ENCODE results near the gene TRIM63. TPM values are rescaled to one million over a fixed set of nuclear protein-coding genes. Genes with fewer than 3 reads are reported as not detected.

Gene TRIM63
- total and polyA plus RNA-seq, 2 of the 13 experiments (the other 11 are each of a cell fraction or from before 2014, with no cell fraction given) = not detected

DNA sequence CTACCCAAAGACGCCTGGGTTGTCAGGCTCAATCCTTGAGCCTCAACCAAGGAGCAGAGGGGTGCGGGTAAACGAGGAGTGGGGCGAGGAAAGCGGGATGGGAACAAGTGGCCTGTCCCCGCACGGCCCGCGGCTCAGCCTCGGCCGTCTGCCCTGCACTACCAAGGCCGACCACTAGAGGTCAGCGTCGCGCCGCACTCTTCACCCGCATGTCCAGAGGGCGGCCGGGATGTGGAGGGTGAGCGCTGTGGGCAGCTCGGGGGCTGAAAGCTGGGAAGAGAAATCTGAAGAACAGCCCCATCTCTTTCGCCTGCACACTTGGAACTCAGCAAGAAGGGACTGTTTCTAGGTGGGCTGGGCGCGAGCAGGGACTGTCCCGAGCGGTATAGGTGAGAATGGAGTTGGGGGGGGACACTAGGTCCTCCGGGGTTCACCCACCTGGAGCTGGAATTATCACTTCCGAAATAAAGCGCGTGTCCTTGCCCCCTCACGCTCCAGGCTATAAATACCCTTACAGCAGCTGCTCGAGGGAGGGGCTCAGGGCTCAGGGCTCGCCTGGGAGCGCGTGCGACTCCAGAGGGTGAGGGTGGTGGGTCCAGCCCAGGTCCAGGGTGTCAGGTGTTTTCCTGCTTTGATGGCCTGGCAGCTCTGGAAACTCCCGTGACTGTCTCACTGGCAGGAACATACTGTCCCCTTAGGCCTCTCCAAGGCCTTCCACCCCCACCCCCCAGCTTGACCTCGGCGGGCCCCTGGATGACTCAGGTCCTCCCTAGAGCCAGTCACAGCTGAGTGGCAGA is 31.3 kb downstream of the TRIM63 start (continued):
- TF ChIP-seq, protein P1, sequence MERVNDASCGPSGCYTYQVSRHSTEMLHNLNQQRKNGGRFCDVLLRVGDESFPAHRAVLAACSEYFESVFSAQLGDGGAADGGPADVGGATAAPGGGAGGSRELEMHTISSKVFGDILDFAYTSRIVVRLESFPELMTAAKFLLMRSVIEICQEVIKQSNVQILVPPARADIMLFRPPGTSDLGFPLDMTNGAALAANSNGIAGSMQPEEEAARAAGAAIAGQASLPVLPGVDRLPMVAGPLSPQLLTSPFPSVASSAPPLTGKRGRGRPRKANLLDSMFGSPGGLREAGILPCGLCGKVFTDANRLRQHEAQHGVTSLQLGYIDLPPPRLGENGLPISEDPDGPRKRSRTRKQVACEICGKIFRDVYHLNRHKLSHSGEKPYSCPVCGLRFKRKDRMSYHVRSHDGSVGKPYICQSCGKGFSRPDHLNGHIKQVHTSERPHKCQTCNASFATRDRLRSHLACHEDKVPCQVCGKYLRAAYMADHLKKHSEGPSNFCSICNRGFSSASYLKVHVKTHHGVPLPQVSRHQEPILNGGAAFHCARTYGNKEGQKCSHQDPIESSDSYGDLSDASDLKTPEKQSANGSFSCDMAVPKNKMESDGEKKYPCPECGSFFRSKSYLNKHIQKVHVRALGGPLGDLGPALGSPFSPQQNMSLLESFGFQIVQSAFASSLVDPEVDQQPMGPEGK (CRISPR knock-in tag; IDR thresholded peaks at IDR 0.05) = peak; percentile 57; the same call in 1 of the 2 replicates
- TF ChIP-seq ZFP62 (CRISPR knock-in tag; IDR thresholded peaks at IDR 0.05) (no peak), HNF4A (CRISPR knock-in tag; IDR thresholded peaks at IDR 0.05) (0 out of 2 replicates have a peak, but pooled peaks have one; percentile 4), SPEN (CRISPR knock-in tag; IDR thresholded peaks at IDR 0.05; ENCODE audit: low read depth) (0 out of 2 replicates have a peak, but pooled peaks have one; percentile 18), MEF2D (CRISPR knock-in tag; IDR thresholded peaks at IDR 0.05) (peak; percentile 28; the same call in 1 of the 2 replicates), JUND (CRISPR knock-in tag; IDR thresholded peaks at IDR 0.05) (0 out of 2 replicates have a peak, but pooled peaks have one; percentile 47), TAF15 (IDR thresholded peaks at IDR 0.05; ENCODE audit: low read depth, low read length, poor library complexity, severe bottlenecking) (peak; percentile 55), ZNF263 (CRISPR knock-in tag; IDR thresholded peaks at IDR 0.05) (0 out of 2 replicates have a peak, but pooled peaks have one; percentile 31)
- TF ChIP-seq, protein P2, sequence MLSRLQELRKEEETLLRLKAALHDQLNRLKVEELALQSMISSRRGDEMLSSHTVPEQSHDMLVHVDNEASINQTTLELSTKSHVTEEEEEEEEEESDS (CRISPR knock-in tag; IDR thresholded peaks at IDR 0.05; ENCODE audit: borderline replicate concordance) = no peak
- TF ChIP-seq, protein P3, sequence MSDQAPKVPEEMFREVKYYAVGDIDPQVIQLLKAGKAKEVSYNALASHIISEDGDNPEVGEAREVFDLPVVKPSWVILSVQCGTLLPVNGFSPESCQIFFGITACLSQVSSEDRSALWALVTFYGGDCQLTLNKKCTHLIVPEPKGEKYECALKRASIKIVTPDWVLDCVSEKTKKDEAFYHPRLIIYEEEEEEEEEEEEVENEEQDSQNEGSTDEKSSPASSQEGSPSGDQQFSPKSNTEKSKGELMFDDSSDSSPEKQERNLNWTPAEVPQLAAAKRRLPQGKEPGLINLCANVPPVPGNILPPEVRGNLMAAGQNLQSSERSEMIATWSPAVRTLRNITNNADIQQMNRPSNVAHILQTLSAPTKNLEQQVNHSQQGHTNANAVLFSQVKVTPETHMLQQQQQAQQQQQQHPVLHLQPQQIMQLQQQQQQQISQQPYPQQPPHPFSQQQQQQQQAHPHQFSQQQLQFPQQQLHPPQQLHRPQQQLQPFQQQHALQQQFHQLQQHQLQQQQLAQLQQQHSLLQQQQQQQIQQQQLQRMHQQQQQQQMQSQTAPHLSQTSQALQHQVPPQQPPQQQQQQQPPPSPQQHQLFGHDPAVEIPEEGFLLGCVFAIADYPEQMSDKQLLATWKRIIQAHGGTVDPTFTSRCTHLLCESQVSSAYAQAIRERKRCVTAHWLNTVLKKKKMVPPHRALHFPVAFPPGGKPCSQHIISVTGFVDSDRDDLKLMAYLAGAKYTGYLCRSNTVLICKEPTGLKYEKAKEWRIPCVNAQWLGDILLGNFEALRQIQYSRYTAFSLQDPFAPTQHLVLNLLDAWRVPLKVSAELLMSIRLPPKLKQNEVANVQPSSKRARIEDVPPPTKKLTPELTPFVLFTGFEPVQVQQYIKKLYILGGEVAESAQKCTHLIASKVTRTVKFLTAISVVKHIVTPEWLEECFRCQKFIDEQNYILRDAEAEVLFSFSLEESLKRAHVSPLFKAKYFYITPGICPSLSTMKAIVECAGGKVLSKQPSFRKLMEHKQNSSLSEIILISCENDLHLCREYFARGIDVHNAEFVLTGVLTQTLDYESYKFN (CRISPR knock-in tag; conservative IDR thresholded peaks at IDR 0.05) = no peak
- TF ChIP-seq, protein P4, sequence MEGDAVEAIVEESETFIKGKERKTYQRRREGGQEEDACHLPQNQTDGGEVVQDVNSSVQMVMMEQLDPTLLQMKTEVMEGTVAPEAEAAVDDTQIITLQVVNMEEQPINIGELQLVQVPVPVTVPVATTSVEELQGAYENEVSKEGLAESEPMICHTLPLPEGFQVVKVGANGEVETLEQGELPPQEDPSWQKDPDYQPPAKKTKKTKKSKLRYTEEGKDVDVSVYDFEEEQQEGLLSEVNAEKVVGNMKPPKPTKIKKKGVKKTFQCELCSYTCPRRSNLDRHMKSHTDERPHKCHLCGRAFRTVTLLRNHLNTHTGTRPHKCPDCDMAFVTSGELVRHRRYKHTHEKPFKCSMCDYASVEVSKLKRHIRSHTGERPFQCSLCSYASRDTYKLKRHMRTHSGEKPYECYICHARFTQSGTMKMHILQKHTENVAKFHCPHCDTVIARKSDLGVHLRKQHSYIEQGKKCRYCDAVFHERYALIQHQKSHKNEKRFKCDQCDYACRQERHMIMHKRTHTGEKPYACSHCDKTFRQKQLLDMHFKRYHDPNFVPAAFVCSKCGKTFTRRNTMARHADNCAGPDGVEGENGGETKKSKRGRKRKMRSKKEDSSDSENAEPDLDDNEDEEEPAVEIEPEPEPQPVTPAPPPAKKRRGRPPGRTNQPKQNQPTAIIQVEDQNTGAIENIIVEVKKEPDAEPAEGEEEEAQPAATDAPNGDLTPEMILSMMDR (CRISPR knock-in tag; IDR thresholded peaks at IDR 0.05) = peak; percentile 97
- TF ChIP-seq, protein P5, sequence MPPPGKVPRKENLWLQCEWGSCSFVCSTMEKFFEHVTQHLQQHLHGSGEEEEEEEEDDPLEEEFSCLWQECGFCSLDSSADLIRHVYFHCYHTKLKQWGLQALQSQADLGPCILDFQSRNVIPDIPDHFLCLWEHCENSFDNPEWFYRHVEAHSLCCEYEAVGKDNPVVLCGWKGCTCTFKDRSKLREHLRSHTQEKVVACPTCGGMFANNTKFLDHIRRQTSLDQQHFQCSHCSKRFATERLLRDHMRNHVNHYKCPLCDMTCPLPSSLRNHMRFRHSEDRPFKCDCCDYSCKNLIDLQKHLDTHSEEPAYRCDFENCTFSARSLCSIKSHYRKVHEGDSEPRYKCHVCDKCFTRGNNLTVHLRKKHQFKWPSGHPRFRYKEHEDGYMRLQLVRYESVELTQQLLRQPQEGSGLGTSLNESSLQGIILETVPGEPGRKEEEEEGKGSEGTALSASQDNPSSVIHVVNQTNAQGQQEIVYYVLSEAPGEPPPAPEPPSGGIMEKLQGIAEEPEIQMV (CRISPR knock-in tag; IDR thresholded peaks at IDR 0.05; ENCODE audit: low read depth) = peak; percentile 48; the same call in 1 of the 2 replicates
- TF ChIP-seq, protein P6, sequence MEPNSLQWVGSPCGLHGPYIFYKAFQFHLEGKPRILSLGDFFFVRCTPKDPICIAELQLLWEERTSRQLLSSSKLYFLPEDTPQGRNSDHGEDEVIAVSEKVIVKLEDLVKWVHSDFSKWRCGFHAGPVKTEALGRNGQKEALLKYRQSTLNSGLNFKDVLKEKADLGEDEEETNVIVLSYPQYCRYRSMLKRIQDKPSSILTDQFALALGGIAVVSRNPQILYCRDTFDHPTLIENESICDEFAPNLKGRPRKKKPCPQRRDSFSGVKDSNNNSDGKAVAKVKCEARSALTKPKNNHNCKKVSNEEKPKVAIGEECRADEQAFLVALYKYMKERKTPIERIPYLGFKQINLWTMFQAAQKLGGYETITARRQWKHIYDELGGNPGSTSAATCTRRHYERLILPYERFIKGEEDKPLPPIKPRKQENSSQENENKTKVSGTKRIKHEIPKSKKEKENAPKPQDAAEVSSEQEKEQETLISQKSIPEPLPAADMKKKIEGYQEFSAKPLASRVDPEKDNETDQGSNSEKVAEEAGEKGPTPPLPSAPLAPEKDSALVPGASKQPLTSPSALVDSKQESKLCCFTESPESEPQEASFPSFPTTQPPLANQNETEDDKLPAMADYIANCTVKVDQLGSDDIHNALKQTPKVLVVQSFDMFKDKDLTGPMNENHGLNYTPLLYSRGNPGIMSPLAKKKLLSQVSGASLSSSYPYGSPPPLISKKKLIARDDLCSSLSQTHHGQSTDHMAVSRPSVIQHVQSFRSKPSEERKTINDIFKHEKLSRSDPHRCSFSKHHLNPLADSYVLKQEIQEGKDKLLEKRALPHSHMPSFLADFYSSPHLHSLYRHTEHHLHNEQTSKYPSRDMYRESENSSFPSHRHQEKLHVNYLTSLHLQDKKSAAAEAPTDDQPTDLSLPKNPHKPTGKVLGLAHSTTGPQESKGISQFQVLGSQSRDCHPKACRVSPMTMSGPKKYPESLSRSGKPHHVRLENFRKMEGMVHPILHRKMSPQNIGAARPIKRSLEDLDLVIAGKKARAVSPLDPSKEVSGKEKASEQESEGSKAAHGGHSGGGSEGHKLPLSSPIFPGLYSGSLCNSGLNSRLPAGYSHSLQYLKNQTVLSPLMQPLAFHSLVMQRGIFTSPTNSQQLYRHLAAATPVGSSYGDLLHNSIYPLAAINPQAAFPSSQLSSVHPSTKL (CRISPR knock-in tag; IDR thresholded peaks at IDR 0.05) = 0 out of 2 replicates have a peak, but pooled peaks have one; percentile 15
